ENCODE measurements around the gene ZFP36.
"Not testable (repeated sequence)": the region's sequence is repeated elsewhere in the genome, so short reads cannot be mapped to it uniquely, and the experiment has no call there.

GRCh38 chr19:39451257-39451656 is 44.6 kb downstream of the ZFP36 start:
- not testable (repeated sequence) for TF ChIP-seq CTCF, POLR2A (IDR thresholded peaks at IDR 0.05)

Measured in prostate gland (tissue), 2 donors.